LHCN-M2 (cell line): Measurements from ENCODE around the gene INTS14. TPM values are rescaled to one million over a fixed set of nuclear protein-coding genes. Genes with fewer than 3 reads are reported as not detected.

Experiments used
- DNase-seq: peaks from one replicate; pipeline ENCODE4 v3.0.0-alpha.2; 2012; ENCODE audit warnings: low read depth
- polyA plus RNA-seq: library from polyadenylated mRNA; unstranded; fragments of >200 nt; gene quantifications from one replicate; pipeline ENCODE4 v1.2.1, GENCODE V29; 2012; ENCODE audit warnings: missing spikeins
- total RNA-seq: library from RNA; depleted of rRNA; stranded (reverse); fragments of >200 nt; gene quantifications from 2 replicates; pipeline ENCODE4 v1.2.3, GENCODE V29; 2014; rRNA removed

Gene INTS14
- 32.6 and 36.6 TPM in 2 replicates for total RNA-seq
- polyA plus RNA-seq, result 19.7 TPM

GRCh38 chr15:65610871-65611718, at the start of gene INTS14:
Gene INTS14, minus strand, starts transcription at chr15:65611131. Its CDS starts 3,751 bp downstream, at chr15:65607380.
- DNase-seq, result peak; percentile 95

GRCh38 chr15:65659502-65660052, 48.6 kb upstream of the INTS14 start:
- DNase-seq, result peak; percentile 26

GRCh38 chr15:65655457-65655856, 44.5 kb upstream of the INTS14 start:
- no peak for DNase-seq

- DNase-seq, result peak; percentile 61
Measured at GRCh38 chr15:65655026-65655425, 44.1 kb upstream of the INTS14 start.

GRCh38 chr15:65653801-65654521, 43.0 kb upstream of the INTS14 start:
- DNase-seq, result no peak

GRCh38 chr15:65653341-65653740, 42.4 kb upstream of the INTS14 start:
- DNase-seq, result peak; percentile 61

- no peak for DNase-seq
Measured at GRCh38 chr15:65651831-65652749, 41.2 kb upstream of the INTS14 start.

- DNase-seq, result no peak
Measured at GRCh38 chr15:65651042-65651322, 40.1 kb upstream of the INTS14 start.

GRCh38 chr15:65650312-65651041, 39.5 kb upstream of the INTS14 start:
- DNase-seq, result no peak

- peak; percentile 60 for DNase-seq
Measured at GRCh38 chr15:65646486-65646885, 35.6 kb upstream of the INTS14 start.

- DNase-seq, result no peak
Measured at GRCh38 chr15:65645392-65645791, 34.5 kb upstream of the INTS14 start.

GRCh38 chr15:65644282-65644681, 33.4 kb upstream of the INTS14 start:
- no peak for DNase-seq

GRCh38 chr15:65642594-65642993, 31.7 kb upstream of the INTS14 start:
- no peak for DNase-seq

GRCh38 chr15:65641768-65642475, 31.0 kb upstream of the INTS14 start:
- no peak for DNase-seq

GRCh38 chr15:65639509-65639908, 28.6 kb upstream of the INTS14 start:
- no peak for DNase-seq

- DNase-seq, result peak; percentile 80
Measured at GRCh38 chr15:65638681-65639089, 27.8 kb upstream of the INTS14 start.

- no peak for DNase-seq
Measured at GRCh38 chr15:65638109-65638508, 27.2 kb upstream of the INTS14 start.

GRCh38 chr15:65634356-65634755, 23.4 kb upstream of the INTS14 start:
- peak; percentile 51 for DNase-seq

- DNase-seq, result no peak
Measured at GRCh38 chr15:65633752-65634151, 22.8 kb upstream of the INTS14 start.

GRCh38 chr15:65632780-65633375, 21.9 kb upstream of the INTS14 start:
- no peak for DNase-seq
